Activated T-helper 2 cell treated with anti-CD3 and anti-CD28 coated beads, Interferon-gamma antibody, Interleukin-2, Interleukin-4, amounts not matched to agents 10 μg/mL and 5 μg/mL and 100 μg/mL, durations not matched to agents 14 hours and 24 hours and 36 hours (primary cell): ENCODE data around the gene AGAP1. TPM values are rescaled to one million over a fixed set of nuclear protein-coding genes. Genes with fewer than 3 reads are reported as not detected.
A peak's percentile ranks its signal among the peaks of the same experiment; 100 is the strongest.

Experiments used
- DNase-seq: peaks from one replicate; pipeline ENCODE4 v3.0.0; 2021; ENCODE audit warnings: low spot score
- H3K27ac Mint-ChIP-seq: one replicate; pipeline ENCODE4 v1.8.0; 2021; ENCODE audit warnings: mixed read lengths
- H3K27me3 Mint-ChIP-seq: one replicate; pipeline ENCODE4 v1.8.0; 2021; ENCODE audit warnings: low read depth, mixed read lengths
- H3K36me3 Mint-ChIP-seq: one replicate; pipeline ENCODE4 v1.8.0; 2021; ENCODE audit warnings: low read depth, mixed read lengths
- H3K4me1 Mint-ChIP-seq: one replicate; pipeline ENCODE4 v1.8.0; 2021; ENCODE audit warnings: low read depth, mixed read lengths
- H3K4me3 Mint-ChIP-seq: one replicate; pipeline ENCODE4 v1.8.0; 2021; ENCODE audit warnings: low read depth, mild to moderate bottlenecking, moderate library complexity, mixed read lengths
- H3K9me3 Mint-ChIP-seq: one replicate; pipeline ENCODE4 v1.8.0; 2021; ENCODE audit warnings: mixed read lengths
- intact Hi-C: fragments of 100-400 bp; cut with micrococcal nuclease; formaldehyde crosslinking; loops from one replicate; pipeline ENCODE4 v1.15.1; 2023
- total RNA-seq: library from RNA; stranded (reverse); gene quantifications from 2 replicates; pipeline ENCODE4 v1.2.3, GENCODE V29; 2022

Gene AGAP1
- total RNA-seq, 1 donor from 2014 or later = 1.8 TPM

DNA sequence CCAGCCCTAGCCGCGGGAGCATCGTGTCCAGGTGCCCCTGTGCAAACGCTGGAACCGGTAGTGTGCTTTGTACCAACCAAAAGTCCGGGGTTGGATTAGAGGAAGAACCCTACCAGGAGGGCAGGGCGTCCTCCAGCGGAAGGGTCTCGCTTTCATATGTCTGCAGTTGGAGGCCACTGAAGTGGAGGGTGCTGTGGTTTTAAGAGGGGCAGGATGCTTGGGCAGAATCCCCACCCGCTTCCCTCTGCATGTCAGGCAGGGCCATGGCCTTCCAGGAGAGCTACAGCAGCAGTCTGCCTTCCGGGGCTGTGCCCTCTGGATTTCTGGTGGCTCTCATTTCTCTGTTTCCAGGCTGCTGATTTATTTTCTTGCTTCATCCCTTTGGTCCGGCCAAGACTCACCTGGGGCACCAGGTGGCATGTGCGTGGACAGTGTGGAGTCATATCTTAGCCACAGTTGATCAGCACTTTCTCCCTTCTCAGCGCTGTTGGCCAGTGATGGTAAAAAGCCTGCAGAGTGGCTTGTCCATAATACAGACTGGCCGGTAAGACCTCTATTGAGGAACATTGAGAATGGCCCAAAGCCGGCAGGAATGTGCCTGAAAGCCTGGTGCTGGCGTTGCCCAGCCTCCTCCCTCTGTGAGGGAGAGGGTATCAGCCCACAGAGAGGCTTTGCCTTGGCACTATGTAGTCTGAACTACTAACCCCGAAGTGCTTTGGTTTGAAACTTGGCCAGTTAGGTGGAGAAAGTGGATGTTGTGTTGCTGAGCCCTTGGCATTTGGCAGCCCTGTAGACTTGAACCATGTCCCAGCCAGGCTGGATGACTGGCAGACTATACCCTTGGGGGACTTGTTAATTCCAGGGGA is 1.8 kb downstream of the AGAP1 start:
- no peak overlapping the region for H3K27ac Mint-ChIP-seq
- peaks cover 2% of the 10 kb centered on the region for H3K4me1 Mint-ChIP-seq
- intact Hi-C loops = loop anchor here (10.0 kb wide), 1 partner anchor 169 kb away; no protein-coding TSS in a partner anchor
- peaks cover 53% of the 10 kb centered on the region for H3K27me3 Mint-ChIP-seq
- H3K36me3 Mint-ChIP-seq = no peaks in the 10 kb centered on the region
- DNase-seq = no peak
- no peaks in the 10 kb centered on the region for H3K9me3 Mint-ChIP-seq
- H3K4me3 Mint-ChIP-seq = peak overlapping the region; percentile 28

DNA sequence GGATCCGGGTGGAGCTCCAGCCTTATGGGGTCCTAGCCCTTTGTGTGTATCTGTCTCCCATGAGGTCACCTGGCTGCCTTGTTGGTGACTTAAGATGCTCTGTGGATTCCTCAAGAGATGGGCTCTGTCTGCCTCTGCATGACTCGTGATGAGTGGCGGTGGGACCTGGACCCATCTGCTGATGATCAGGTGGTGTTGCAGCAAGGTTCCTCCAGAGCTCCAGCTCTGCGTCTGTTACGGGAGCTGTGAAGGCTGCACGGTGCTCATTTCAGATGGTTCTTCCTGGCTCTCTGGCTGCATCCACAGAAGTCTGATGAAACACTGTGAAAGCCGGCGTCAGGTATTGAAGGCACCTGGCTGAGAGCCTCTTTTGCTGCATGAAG is 2.4 kb downstream of the AGAP1 start:
- Mint-ChIP-seq H3K27ac (no peak overlapping the region), H3K4me1 (peaks cover 4% of the 10 kb centered on the region), H3K4me3 (no peak overlapping the region), H3K36me3 (no peaks in the 10 kb centered on the region), H3K27me3 (peaks cover 52% of the 10 kb centered on the region), H3K9me3 (no peaks in the 10 kb centered on the region)
- DNase-seq = no peak
- intact Hi-C loops = loop anchor here (10.0 kb wide), 1 partner anchor 169 kb away; no protein-coding TSS in a partner anchor

DNA sequence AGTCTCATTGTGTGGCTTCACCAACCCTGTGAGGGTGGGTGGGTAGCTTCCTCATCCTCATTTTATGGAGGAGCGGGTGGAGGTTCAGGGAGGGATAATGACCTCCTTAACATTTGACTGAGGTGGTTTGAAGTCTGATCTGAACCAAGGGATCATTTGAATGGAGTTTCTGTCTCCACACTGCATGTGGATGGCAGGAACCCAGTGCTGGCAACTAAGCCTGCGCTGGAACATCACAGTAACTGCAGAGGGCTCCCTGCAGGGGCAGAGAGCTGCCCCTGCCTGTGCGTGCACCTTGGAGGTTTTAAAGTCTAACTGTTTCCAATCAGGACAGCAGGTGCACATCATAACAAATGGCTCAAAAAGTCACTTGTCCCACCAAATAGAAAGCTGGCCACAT is 3.3 kb downstream of the AGAP1 start:
- intact Hi-C loops = loop anchor here (10.0 kb wide), 1 partner anchor 168 kb away; no protein-coding TSS in a partner anchor
- H3K27ac Mint-ChIP-seq = no peak overlapping the region
- no peak overlapping the region for H3K4me3 Mint-ChIP-seq
- H3K27me3 Mint-ChIP-seq = peaks cover 52% of the 10 kb centered on the region
- DNase-seq = no peak
- H3K9me3 Mint-ChIP-seq = no peaks in the 10 kb centered on the region
- H3K36me3 Mint-ChIP-seq = no peaks in the 10 kb centered on the region
- H3K4me1 Mint-ChIP-seq = peaks cover 11% of the 10 kb centered on the region

DNA sequence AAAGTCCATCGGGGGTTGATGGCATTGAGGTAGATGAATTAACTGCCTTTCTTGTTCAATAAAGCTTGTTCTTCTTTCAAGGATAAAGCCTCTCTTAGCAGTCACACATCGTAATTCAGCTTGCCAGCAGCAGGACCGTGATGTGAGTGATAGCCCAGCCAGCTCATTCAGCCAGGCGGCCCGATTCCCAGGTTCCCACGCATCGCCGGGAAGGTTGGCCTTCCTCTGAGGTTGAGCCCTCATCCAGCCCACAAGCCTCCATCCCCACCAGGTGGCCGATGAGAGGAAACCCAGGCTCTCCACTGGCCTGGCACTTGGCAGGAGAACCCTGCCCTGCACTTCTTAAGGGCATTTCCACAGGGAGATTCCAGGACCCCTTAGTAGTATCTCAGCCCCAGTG is 4.7 kb downstream of the AGAP1 start:
- H3K9me3 Mint-ChIP-seq = no peaks in the 10 kb centered on the region
- H3K36me3 Mint-ChIP-seq = no peaks in the 10 kb centered on the region
- H3K27me3 Mint-ChIP-seq = peaks cover 52% of the 10 kb centered on the region
- H3K27ac Mint-ChIP-seq = no peak overlapping the region
- intact Hi-C loops = loop anchor here (10.0 kb wide), 1 partner anchor 166 kb away; no protein-coding TSS in a partner anchor
- peaks cover 12% of the 10 kb centered on the region for H3K4me1 Mint-ChIP-seq
- H3K4me3 Mint-ChIP-seq = no peak overlapping the region
- DNase-seq = no peak

DNA sequence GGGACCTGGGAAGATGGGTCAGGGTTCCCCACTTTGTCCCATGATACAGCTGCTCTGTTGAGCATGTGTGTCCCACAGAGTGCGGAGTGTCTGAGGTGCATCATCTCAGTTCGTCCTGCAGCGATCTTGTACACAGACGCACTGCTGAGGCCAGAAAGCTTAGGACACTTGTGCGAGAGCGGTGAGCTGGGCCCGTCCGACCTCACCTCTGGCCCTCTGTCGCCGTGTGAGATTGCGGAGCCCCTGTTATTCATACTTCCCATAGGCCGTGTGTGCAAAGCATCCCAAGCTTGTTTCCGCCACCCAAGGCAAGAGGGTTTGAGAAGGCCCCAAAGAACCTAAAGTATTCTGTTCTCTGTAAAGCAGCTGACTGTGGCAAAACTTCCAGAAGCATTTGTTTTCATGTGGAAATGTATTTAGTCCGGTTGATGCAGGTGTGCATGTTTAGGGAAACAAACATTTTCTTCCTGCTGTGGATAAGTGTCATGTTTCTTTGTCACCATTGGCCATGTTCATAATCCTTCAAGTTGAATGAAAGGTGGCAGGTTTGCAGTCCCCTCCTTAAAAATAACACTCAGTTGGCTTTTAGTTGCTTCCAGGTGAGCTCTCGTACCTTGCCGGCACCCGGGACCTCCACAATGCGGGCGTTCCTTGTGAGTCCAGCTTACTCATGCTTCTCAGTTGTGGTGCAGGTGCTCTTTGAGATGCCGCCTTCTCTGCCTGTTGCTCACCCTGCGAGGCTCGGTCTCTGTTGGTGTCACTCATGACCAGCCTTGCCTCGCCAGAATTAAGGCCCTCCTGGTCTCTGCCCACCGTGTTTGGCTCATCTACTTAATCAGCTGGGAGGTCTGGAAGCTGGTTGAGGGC is 5.3 kb downstream of the AGAP1 start:
- Mint-ChIP-seq H3K36me3 (no peaks in the 10 kb centered on the region), H3K4me1 (peaks cover 12% of the 10 kb centered on the region), H3K9me3 (no peaks in the 10 kb centered on the region), H3K4me3 (no peak overlapping the region), H3K27ac (no peak overlapping the region), H3K27me3 (peaks cover 52% of the 10 kb centered on the region)
- DNase-seq = no peak
- intact Hi-C loops = loop anchor here (10.0 kb wide), 1 partner anchor 166 kb away; no protein-coding TSS in a partner anchor

DNA sequence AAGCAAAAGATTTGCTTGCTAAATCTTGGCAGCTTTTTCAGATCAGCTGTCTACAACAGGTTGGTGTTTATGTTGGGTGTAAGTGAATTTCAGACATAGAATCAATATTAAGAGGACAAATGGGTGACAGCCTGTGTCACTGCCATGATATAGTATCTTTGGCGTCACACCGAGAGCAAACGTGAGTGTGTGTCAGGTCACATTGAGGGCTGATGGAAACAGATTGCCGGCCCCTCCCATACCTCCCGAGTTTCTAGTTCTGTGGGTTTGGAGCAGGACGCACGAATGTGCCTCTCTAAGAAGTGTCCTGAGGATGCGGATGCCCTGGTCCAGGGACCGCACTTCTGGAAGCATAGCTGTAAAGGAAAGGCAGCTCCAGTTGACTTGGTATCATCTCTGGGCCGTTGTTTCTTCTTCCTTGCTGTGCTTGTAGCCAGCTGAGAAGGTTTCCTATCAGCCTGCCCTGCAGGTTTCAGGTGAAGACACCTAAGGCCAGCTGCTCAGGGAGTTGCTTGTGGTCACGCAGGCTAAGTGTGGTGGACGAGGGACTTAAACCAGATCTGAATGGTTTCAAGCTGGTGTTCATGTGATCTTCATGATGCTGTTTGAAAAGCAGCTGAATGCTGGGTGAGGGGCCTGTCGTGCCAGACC is 6.4 kb downstream of the AGAP1 start:
- intact Hi-C loops = no loop called here
- no peak for DNase-seq
- Mint-ChIP-seq H3K4me3 (no peak overlapping the region), H3K9me3 (no peaks in the 10 kb centered on the region), H3K4me1 (peaks cover 12% of the 10 kb centered on the region), H3K36me3 (no peaks in the 10 kb centered on the region), H3K27me3 (peaks cover 53% of the 10 kb centered on the region), H3K27ac (no peak overlapping the region)

DNA sequence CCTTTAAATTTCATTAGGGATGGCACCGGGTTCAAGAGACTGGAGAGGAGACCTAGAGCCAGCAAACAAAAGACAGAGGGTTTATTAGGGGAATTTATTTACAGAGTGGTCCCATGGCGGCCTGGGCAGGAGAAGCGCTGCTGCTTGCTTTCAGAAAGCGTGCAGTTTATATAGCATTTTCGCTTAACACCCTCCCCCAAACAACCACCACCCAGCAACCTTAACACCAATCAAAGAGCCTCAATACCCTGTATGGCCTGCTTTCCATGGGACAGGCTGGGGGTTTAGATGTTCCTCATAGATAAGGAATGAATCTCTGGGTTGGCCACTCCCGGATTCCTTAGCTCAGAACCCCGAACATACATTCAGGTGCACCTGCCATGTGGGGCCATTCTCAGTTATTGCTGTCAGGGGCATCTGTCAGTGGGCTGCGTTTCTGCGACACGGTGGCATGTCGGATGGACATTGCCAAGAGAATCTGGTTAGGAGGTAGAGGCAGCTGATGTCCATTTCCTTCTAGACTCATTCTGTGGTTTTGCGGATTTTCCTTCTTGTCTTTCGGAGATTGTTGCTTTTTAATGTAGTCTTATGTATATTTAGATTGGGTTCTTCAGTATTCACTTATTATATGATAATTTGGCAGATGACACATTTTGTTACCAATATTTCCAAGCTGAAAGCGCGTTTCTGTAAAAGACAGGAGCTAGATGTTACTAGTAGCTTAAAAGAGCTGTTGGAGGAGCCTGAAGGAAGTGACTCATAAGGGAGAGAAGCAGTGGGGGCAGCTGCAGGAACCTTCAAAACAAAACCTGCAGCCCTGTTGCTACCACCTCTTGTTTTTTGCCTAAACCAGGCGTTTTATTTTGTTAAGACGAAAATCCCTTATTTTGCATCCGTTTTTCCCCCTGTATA is 7.2 kb downstream of the AGAP1 start:
- H3K4me1 Mint-ChIP-seq = peaks cover 12% of the 10 kb centered on the region
- H3K36me3 Mint-ChIP-seq = no peaks in the 10 kb centered on the region
- no peak for DNase-seq
- H3K9me3 Mint-ChIP-seq = no peaks in the 10 kb centered on the region
- H3K27ac Mint-ChIP-seq = no peak overlapping the region
- peaks cover 46% of the 10 kb centered on the region for H3K27me3 Mint-ChIP-seq
- no peak overlapping the region for H3K4me3 Mint-ChIP-seq
- intact Hi-C loops = no loop called here

DNA sequence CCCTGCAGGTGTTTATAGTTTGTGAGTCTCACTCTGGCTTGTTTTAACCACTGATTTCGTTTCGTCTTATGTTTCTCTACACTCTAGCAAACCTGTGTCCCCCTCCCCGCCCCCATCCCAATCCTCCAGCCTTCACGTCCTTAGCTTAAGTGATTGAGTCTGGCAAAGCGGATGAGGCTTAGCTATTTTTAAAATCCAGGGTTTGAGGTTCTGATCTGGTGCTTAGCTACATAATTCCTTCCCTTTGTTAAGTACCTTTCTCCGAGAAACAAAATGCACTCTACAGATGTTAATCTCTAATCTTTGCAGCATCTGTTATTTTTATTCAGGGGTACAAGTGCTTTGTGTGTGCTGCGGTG is 7.8 kb downstream of the AGAP1 start:
- Mint-ChIP-seq H3K27ac (no peak overlapping the region), H3K9me3 (no peaks in the 10 kb centered on the region), H3K27me3 (peaks cover 39% of the 10 kb centered on the region), H3K36me3 (no peaks in the 10 kb centered on the region), H3K4me1 (peaks cover 12% of the 10 kb centered on the region), H3K4me3 (no peak overlapping the region)
- intact Hi-C loops = no loop called here
- DNase-seq = no peak

DNA sequence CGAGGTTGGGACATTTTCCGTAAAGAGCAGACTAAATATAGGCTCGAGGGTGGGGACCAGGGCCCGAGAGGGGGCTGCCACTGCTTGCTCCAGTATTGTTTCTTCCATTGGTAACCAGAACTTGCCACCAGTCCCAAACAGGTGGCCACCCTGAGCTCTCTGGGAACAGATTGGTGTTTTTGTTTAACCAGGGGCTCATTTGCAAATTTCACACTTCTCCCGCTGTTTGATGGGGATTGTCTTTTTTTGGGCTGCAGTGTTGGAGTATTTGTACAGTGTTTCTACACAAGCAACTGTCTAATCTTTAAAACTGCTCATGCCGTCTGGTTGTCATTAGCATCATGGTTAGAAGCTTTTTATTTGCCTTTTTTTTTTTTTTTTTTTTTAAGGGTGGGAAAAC is 8.5 kb downstream of the AGAP1 start:
- intact Hi-C loops = no loop called here
- no peak for DNase-seq
- no peak overlapping the region for H3K27ac Mint-ChIP-seq
- peaks cover 33% of the 10 kb centered on the region for H3K27me3 Mint-ChIP-seq
- H3K36me3 Mint-ChIP-seq = no peaks in the 10 kb centered on the region
- H3K4me1 Mint-ChIP-seq = peaks cover 12% of the 10 kb centered on the region
- no peak overlapping the region for H3K4me3 Mint-ChIP-seq
- H3K9me3 Mint-ChIP-seq = no peaks in the 10 kb centered on the region

DNA sequence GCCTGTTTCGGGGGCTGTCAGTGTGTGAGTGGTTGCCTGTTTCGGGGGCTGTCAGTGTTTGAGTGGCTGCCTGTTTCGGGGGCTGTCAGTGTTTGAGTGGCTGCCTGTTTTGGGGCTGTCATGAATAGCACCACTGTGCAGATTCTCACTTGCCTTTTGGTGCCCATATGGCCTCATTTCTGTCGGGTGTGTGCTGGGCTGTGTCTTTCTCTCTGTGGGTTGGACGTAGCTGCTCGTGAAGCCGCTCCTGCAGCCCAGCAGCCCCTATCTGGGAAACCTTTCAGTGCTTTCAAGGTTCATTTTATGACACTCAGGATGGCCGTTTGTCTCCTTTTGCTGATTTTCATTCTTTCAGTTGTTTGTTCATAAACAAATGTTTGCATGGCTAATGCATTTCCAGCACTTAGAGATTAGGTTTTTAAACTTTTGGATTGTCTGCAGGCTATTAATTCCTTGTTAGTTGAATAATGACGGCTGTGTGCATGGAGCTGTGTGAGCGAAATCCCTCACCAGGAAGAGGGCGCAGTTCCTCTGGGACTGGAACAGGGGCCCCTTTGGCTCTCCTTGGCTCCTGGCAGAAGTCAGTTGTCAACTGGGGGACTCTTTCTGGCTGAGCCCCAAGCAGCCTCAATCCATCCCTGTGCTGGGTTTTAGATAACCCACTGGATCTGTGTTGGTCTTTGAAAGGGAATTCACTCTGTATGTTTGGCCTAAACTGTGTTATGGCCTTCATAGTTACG is 10.8 kb downstream of the AGAP1 start:
- Mint-ChIP-seq H3K4me3 (no peak overlapping the region), H3K36me3 (no peaks in the 10 kb centered on the region), H3K9me3 (no peaks in the 10 kb centered on the region), H3K27ac (no peak overlapping the region), H3K4me1 (peaks cover 12% of the 10 kb centered on the region), H3K27me3 (peaks cover 31% of the 10 kb centered on the region)
- DNase-seq = no peak
- intact Hi-C loops = no loop called here

DNA sequence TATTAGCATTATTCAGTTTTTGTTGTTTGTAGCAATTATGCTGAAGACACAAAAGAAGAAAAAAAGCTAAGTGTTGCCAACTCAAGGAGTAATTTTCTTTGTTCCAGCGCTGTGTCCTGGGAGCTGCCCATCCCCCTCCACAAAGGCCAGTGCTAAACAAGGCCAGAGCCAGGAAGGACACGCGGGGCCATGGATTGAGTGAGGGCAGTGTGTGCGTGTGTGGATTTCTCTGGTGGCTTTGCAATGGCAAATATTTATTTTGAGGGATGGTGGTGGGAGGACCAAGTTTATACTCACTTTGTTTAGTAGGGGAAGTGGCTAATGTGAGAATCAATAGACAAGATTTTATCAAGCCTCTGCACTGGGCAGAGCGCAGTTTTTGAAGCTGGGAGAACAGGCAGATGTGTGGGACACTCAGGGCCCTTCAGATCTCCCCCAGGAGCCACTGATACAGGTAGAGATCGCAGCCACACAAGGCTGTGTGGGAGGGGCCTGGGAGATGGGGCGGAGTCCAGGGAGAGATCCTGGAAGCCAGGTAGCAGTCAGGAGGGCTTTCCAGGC is 11.4 kb downstream of the AGAP1 start:
- no peak for DNase-seq
- intact Hi-C loops = no loop called here
- H3K27ac Mint-ChIP-seq = no peak overlapping the region
- H3K9me3 Mint-ChIP-seq = no peaks in the 10 kb centered on the region
- peaks cover 27% of the 10 kb centered on the region for H3K27me3 Mint-ChIP-seq
- H3K36me3 Mint-ChIP-seq = no peaks in the 10 kb centered on the region
- H3K4me1 Mint-ChIP-seq = peaks cover 12% of the 10 kb centered on the region
- no peak overlapping the region for H3K4me3 Mint-ChIP-seq
